NCI-H345 treated with DMSO at 0.1 percent for 48 hours (cell line): Measurements from ENCODE around the gene SARDH.
A peak's percentile ranks its signal among the peaks of the same experiment; 100 is the strongest.

ENCODE experiments used
- DNase-seq: peaks from one replicate; lab custom pipeline; 2025; ENCODE audit not compliant: unreplicated experiment; lab: John Stamatoyannopoulos, UW

Gene SARDH

GRCh38 chr9:133715295-133715865 is 22.8 kb downstream of the SARDH start:
- peak; percentile 36 for DNase-seq

- no peak for DNase-seq
These were observed 23.4 kb downstream of the SARDH start for GRCh38 chr9:133714606-133715294.

- no peak for DNase-seq
These were observed 24.1 kb downstream of the SARDH start for GRCh38 chr9:133713960-133714495.

GRCh38 chr9:133713150-133713959 is 24.8 kb downstream of the SARDH start:
- no peak for DNase-seq

GRCh38 chr9:133712221-133713100 is 25.7 kb downstream of the SARDH start:
- DNase-seq = no peak

- no peak for DNase-seq
These were observed 26.5 kb downstream of the SARDH start for GRCh38 chr9:133711428-133712220.

- DNase-seq = no peak
These were observed 27.3 kb downstream of the SARDH start for GRCh38 chr9:133710661-133711427.

- no peak for DNase-seq
These were observed 28.2 kb downstream of the SARDH start for GRCh38 chr9:133709691-133710571.

- peak; percentile 82 for DNase-seq
These were observed 29.0 kb downstream of the SARDH start for GRCh38 chr9:133709015-133709611.

GRCh38 chr9:133708246-133709014 is 29.7 kb downstream of the SARDH start:
- DNase-seq = no peak

GRCh38 chr9:133707763-133708245 is 30.3 kb downstream of the SARDH start:
- DNase-seq = no peak

- DNase-seq = peak; percentile 3
These were observed 30.9 kb downstream of the SARDH start for GRCh38 chr9:133707065-133707762.

GRCh38 chr9:133706307-133707050 is 31.7 kb downstream of the SARDH start:
- no peak for DNase-seq

- DNase-seq = no peak
These were observed 32.6 kb downstream of the SARDH start for GRCh38 chr9:133705576-133705975.

GRCh38 chr9:133704711-133705181 is 33.4 kb downstream of the SARDH start:
- no peak for DNase-seq
